ENCODE measurements around the gene MYLIP. TPM values are rescaled to one million over a fixed set of nuclear protein-coding genes. Genes with fewer than 3 reads are reported as not detected.

The MYLIP gene
- total RNA-seq, 4 donors from 2014 or later = 33.5 to 61.8 (median 35.3) TPM

- Histone ChIP-seq H3K27me3 (no peaks in the 10 kb centered on the region), H3K27ac (replicated peaks in 1 of 4) (no peak overlapping the region), H3K4me3 (no peak overlapping the region), H3K4me1 (peaks cover 0 to 14% (median 0%) of the 10 kb centered on the region in 4 donors), H3K36me3 (no peaks in the 10 kb centered on the region), H3K9me3 (no peaks in the 10 kb centered on the region)
- no peak for DNase-seq (ENCODE audit: extremely low spot score)
- intact Hi-C loops (cut with DNase I) = no loop called here
- WGBS = 73% methylated on average over 4 of the region's 4 CpGs
- TF ChIP-seq CTCF (IDR thresholded peaks at IDR 0.05) (no peak), EP300 (IDR thresholded peaks at IDR 0.05) (no peak), POLR2AphosphoS5 (IDR thresholded peaks at IDR 0.05) (no peak), POLR2A (IDR thresholded peaks at IDR 0.05; ENCODE audit: low read depth) (no peak)
These were observed 19.1 kb upstream of the MYLIP start for GRCh38 chr6:16109659-16110305.

- TF ChIP-seq CTCF (IDR thresholded peaks at IDR 0.05) = no peak
- no peak for TF ChIP-seq POLR2A (IDR thresholded peaks at IDR 0.05; ENCODE audit: low read depth)
- no peak for TF ChIP-seq POLR2AphosphoS5 (IDR thresholded peaks at IDR 0.05)
- TF ChIP-seq EP300 (IDR thresholded peaks at IDR 0.05) = no peak
- no peak for DNase-seq (ENCODE audit: extremely low spot score)
- H3K27ac ChIP-seq (replicated peaks in 1 of 4) = no peak overlapping the region
- no peaks in the 10 kb centered on the region for H3K9me3 ChIP-seq
- no peaks in the 10 kb centered on the region for H3K36me3 ChIP-seq
- WGBS = 86% methylated on average over 4 of the region's 4 CpGs
- no peaks in the 10 kb centered on the region for H3K27me3 ChIP-seq
- no peak overlapping the region for H3K4me3 ChIP-seq
- intact Hi-C loops (cut with DNase I) = no loop called here
- H3K4me1 ChIP-seq = no peaks in the 10 kb centered on the region
These were observed 10.1 kb upstream of the MYLIP start for GRCh38 chr6:16118825-16119224.

GRCh38 chr6:16121339-16121738, 7.5 kb upstream of the MYLIP start:
- H3K4me1 ChIP-seq = no peaks in the 10 kb centered on the region
- DNase-seq (ENCODE audit: extremely low spot score) = no peak
- H3K36me3 ChIP-seq = no peaks in the 10 kb centered on the region
- no peaks in the 10 kb centered on the region for H3K9me3 ChIP-seq
- no peak for TF ChIP-seq EP300 (IDR thresholded peaks at IDR 0.05)
- TF ChIP-seq CTCF (IDR thresholded peaks at IDR 0.05) = no peak
- no peak for TF ChIP-seq POLR2A (IDR thresholded peaks at IDR 0.05; ENCODE audit: low read depth)
- no peak for TF ChIP-seq POLR2AphosphoS5 (IDR thresholded peaks at IDR 0.05)
- 97% methylated on average over 3 of the region's 3 CpGs for WGBS
- H3K27ac ChIP-seq (replicated peaks in 1 of 4) = no peak overlapping the region
- H3K4me3 ChIP-seq = no peak overlapping the region
- H3K27me3 ChIP-seq = no peaks in the 10 kb centered on the region
- intact Hi-C loops (cut with DNase I) = no loop called here

GRCh38 chr6:16122197-16122596, 6.7 kb upstream of the MYLIP start:
- Histone ChIP-seq H3K9me3 (no peaks in the 10 kb centered on the region), H3K36me3 (no peaks in the 10 kb centered on the region), H3K4me1 (no peaks in the 10 kb centered on the region), H3K4me3 (no peak overlapping the region), H3K27me3 (no peaks in the 10 kb centered on the region), H3K27ac (replicated peaks in 1 of 4) (no peak overlapping the region)
- intact Hi-C loops (cut with DNase I) = no loop called here
- no peak for TF ChIP-seq EP300 (IDR thresholded peaks at IDR 0.05)
- TF ChIP-seq POLR2A (IDR thresholded peaks at IDR 0.05; ENCODE audit: low read depth) = no peak
- no peak for TF ChIP-seq POLR2AphosphoS5 (IDR thresholded peaks at IDR 0.05)
- no peak for TF ChIP-seq CTCF (IDR thresholded peaks at IDR 0.05)
- DNase-seq (ENCODE audit: extremely low spot score) = no peak
